Esophagus squamous epithelium (tissue), 5 donors: ENCODE data around the gene ZNF507. TPM values are rescaled to one million over a fixed set of nuclear protein-coding genes. Genes with fewer than 3 reads are reported as not detected.

Source experiments
- DNase-seq: peaks from one replicate; lab custom pipeline; 2025; lab: John Stamatoyannopoulos, UW
- H3K27ac ChIP-seq, 4 donors: fragments of 200-600 bp; sonication (generic); one replicate each; pipeline ENCODE4 v1.5.1; 2016 to 2019; ENCODE audit warnings: mild to moderate bottlenecking in 1 of 4
- H3K27me3 ChIP-seq, 4 donors: fragments of 200-600 bp; sonication (generic); 1 replicate in 3 of 4; 2 replicates in 1 of 4; pipeline versions ENCODE4 v1.5.1 to v1.6.0; 2017 to 2021; ENCODE audit warnings: antibody characterized with exemption in 1 of 4
- H3K36me3 ChIP-seq, 3 donors: fragments of 200-600 bp; sonication (generic); one replicate each; pipeline ENCODE4 v1.5.1; 2016 to 2019
- H3K4me1 ChIP-seq, 3 donors: fragments of 200-600 bp; sonication (generic); one replicate each; pipeline ENCODE4 v1.5.1; 2017 to 2019
- H3K4me3 ChIP-seq, 4 donors: fragments of 200-600 bp; sonication (generic); 1 replicate in 3 of 4; 2 replicates in 1 of 4; pipeline ENCODE4 v1.5.1; 2016 to 2019; ENCODE audit warnings: mild to moderate bottlenecking in 2 of 4, moderate library complexity in 1 of 4
- H3K9me3 ChIP-seq, 3 donors: fragments of 200-600 bp; sonication (generic); one replicate each; pipeline ENCODE4 v1.5.1; 2016 to 2019
- CTCF ChIP-seq, 6 experiments: fragments of 450-650 bp in 4 of 6; fragments of 200-600 bp in 2 of 6; sonication (generic) in 2 of 6; IDR thresholded peaks; one replicate each; pipeline ENCODE4 v1.5.1; 2016 to 2019; ENCODE audit warnings: antibody characterized with exemption in 6 of 6, mild to moderate bottlenecking in 4 of 6, moderate library complexity in 4 of 6
- POLR2A ChIP-seq, 4 donors: fragments of 450-650 bp; IDR thresholded peaks; one replicate each; pipeline ENCODE4 v1.6.1; 2017; ENCODE audit warnings: antibody characterized with exemption in 4 of 4, mild to moderate bottlenecking in 4 of 4, moderate library complexity in 3 of 4
- WGBS, 2 donors: methylation state at CpG; one replicate each; pipeline ENCODE4 v1.1.5; 2018; 5-methylcytosine and 5-hydroxymethylcytosine counted together
- intact Hi-C: fragments of 100-400 bp; cut with DNase I; formaldehyde crosslinking; loops from one replicate; pipeline ENCODE4 v1.15.0; 2022
- total RNA-seq, 4 donors: library from RNA; depleted of rRNA; stranded (reverse); fragments of >200 nt; gene quantifications; one replicate each; pipeline ENCODE4 v1.1.0, GENCODE V29; 2016
- donor health status: DM: yes; HTN: yes; CAD: no.

The ZNF507 gene
- total RNA-seq, 4 donors from 2014 or later: 5.1 to 19.8 (median 9.3) TPM

DNA sequence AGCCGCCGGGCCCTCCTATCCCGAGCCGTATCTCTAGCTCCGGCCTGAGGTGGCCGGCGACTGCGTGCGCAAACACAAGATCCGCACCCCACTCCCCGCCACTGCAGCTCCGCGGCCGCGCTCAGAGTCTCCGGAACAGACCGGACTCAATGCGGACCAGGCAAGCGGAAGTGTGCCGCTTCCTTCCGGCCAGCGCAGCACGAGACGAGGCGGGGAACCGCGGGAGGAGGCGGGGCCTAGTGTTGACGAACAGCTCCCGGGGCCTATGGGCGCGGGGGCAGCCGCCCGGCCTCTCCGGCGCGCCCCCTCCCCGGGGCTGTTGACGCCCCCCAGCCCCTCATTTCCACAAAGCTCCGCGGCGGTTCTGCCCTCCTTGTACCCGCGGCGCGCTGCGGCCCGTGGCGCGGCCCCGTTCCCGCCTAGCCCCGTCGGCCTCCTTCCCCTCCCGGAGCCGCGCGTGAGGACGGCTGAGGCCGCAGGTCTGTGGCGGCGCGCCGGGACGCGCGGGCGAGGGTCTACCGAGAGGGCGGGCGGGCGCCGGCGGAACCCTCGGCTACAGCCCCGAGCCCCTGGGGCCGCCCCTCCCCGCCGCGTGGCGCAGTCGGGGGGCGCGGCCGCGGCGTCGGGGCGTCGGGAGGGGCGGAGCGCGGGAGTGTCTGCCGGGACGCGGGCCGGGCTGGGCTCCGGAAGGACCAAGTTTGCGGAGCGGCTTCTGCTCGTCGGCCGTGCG is 60.2 kb downstream of the ZNF507 start, which contains the start of gene DPY19L3:
TSS of gene DPY19L3 (plus strand) at position 340 of the 730 bp plus-strand sequence. CDS start 2,484 bp downstream, outside the sequence.
- intact Hi-C loops: no loop called here
- peaks cover 0 to 20% (median 0%) of the 10 kb centered on the region in 3 donors for H3K36me3 ChIP-seq
- WGBS, 2 donors: 0% methylated on average over 7 of the region's 104 CpGs; no CpG with 5 or more reads in 1 of the 2 donors
- peak; percentile 77 for DNase-seq
- H3K27ac ChIP-seq: peak within 1 kb of the TSS; percentile 99 to 100 (median 99)
- H3K4me3 ChIP-seq: peak within 1 kb of the TSS; percentile 89 to 98 (median 94)
- no peaks in the 10 kb centered on the region for H3K27me3 ChIP-seq
- peaks cover 10 to 30% (median 10%) of the 10 kb centered on the region in 3 donors for H3K4me1 ChIP-seq
- TF ChIP-seq POLR2A (IDR thresholded peaks at IDR 0.05): peak in 3 of 4 donors; percentile 42 to 91 (median 91)
- TF ChIP-seq CTCF (IDR thresholded peaks at IDR 0.05): no peak
- no peaks in the 10 kb centered on the region for H3K9me3 ChIP-seq

GRCh38 chr19:32406161-32407003 is 61.0 kb downstream of the ZNF507 start:
- H3K4me3 ChIP-seq: peak overlapping the region; percentile 89 to 98 (median 94)
- H3K27me3 ChIP-seq: no peaks in the 10 kb centered on the region
- intact Hi-C loops: no loop called here
- 7 to 18% methylated on average over 14 to 15 of the region's 33 CpGs for WGBS, 2 donors
- H3K27ac ChIP-seq: peak overlapping the region; percentile 99 to 100 (median 99)
- TF ChIP-seq POLR2A (IDR thresholded peaks at IDR 0.05): no peak
- peak in 1 of 6 experiments; percentile 9 for TF ChIP-seq CTCF (IDR thresholded peaks at IDR 0.05)
- peaks cover 10 to 30% (median 10%) of the 10 kb centered on the region in 3 donors for H3K4me1 ChIP-seq
- peaks cover 0 to 28% (median 0%) of the 10 kb centered on the region in 3 donors for H3K36me3 ChIP-seq
- DNase-seq: no peak
- no peaks in the 10 kb centered on the region for H3K9me3 ChIP-seq

GRCh38 chr19:32407004-32407992 is 61.9 kb downstream of the ZNF507 start:
- no peak overlapping the region for H3K4me3 ChIP-seq
- H3K36me3 ChIP-seq: peaks cover 0 to 37% (median 0%) of the 10 kb centered on the region in 3 donors
- TF ChIP-seq CTCF (IDR thresholded peaks at IDR 0.05): no peak
- no peak for TF ChIP-seq POLR2A (IDR thresholded peaks at IDR 0.05)
- H3K4me1 ChIP-seq: peaks cover 10 to 30% (median 10%) of the 10 kb centered on the region in 3 donors
- intact Hi-C loops: no loop called here
- no peaks in the 10 kb centered on the region for H3K9me3 ChIP-seq
- no peak for DNase-seq
- H3K27ac ChIP-seq: peak overlapping the region; percentile 41 to 99 (median 99)
- 74 to 84% methylated on average over 16 to 19 of the region's 19 CpGs for WGBS, 2 donors
- no peaks in the 10 kb centered on the region for H3K27me3 ChIP-seq

DNA sequence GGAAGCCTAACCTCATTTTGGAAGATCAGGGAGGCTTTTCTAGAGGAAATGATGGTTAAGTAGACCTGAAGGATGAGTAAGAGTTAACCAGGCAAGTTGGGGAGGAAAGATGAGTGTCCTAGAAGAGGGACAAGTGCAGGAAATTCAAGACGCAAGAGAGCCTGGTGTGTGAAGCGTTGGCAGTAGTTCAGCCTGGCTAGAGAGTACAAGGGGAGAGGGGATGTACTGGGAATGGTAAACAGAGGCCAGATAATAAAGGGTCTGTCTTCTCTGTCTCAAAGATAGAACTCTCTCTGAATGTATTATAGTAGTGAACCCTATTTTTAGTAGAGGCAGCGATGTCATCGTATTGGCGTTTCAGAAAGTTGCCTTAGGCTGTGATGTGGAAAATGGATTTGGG is 69.8 kb downstream of the ZNF507 start:
- no peak overlapping the region for H3K4me3 ChIP-seq
- H3K27ac ChIP-seq: no peak overlapping the region
- no peak for DNase-seq
- no peak for TF ChIP-seq CTCF (IDR thresholded peaks at IDR 0.05)
- no peak for TF ChIP-seq POLR2A (IDR thresholded peaks at IDR 0.05)
- H3K27me3 ChIP-seq: no peaks in the 10 kb centered on the region
- H3K4me1 ChIP-seq: no peaks in the 10 kb centered on the region
- 74 to 85% methylated on average over 5 of the region's 5 CpGs for WGBS, 2 donors
- H3K9me3 ChIP-seq: no peaks in the 10 kb centered on the region
- H3K36me3 ChIP-seq: peaks cover 0 to 65% (median 0%) of the 10 kb centered on the region in 3 donors
- intact Hi-C loops: no loop called here
